OCI-LY3 (cell line): Measurements from ENCODE around the gene UST.

Source experiments
- H2AFZ ChIP-seq: fragments of 200-600, 300-600 bp; shearing (Covaris generic); 2 replicates; pipeline ENCODE4 v1.6.0; 2014; ENCODE audit warnings: antibody characterized with exemption, low read depth, low read length
- H3K27ac ChIP-seq: fragments of 200-600, 300-600 bp; sonication (generic); 2 replicates; pipeline ENCODE4 v1.5.1; 2014; ENCODE audit warnings: mild to moderate bottlenecking, low read length, moderate library complexity, mixed read lengths
- H3K27me3 ChIP-seq: fragments of 200-600, 300-600 bp; sonication (generic); 2 replicates; pipeline ENCODE4 v1.6.1; 2014; ENCODE audit warnings: low read depth, low read length, mixed read lengths
- H3K36me3 ChIP-seq: fragments of 200-600, 300-600 bp; sonication (generic); replicated peaks from 2 replicates; pipeline ENCODE3; 2014; ENCODE audit warnings: low read depth, low read length, mixed read lengths
- H3K4me1 ChIP-seq: fragments of 300-600, 200-600 bp; sonication (generic); 2 replicates; pipeline ENCODE4 v1.6.1; 2014; ENCODE audit warnings: low read length, mixed read lengths
- H3K4me2 ChIP-seq: fragments of 200-600, 300-600 bp; sonication (generic); 2 replicates; pipeline ENCODE4 v1.6.1; 2014; ENCODE audit warnings: low read length, mixed read lengths
- H3K4me3 ChIP-seq: fragments of 300-600, 200-600 bp; sonication (generic); 2 replicates; pipeline ENCODE4 v1.5.1; 2014; ENCODE audit warnings: antibody characterized with exemption, mild to moderate bottlenecking, low read length, moderate library complexity
- H3K79me2 ChIP-seq: fragments of 300-600, 200-600 bp; shearing (Covaris generic); 2 replicates; pipeline ENCODE4 v1.6.1; 2014; ENCODE audit warnings: mild to moderate bottlenecking, low read length, mixed read lengths
- H3K9ac ChIP-seq: fragments of 300-600, 200-600 bp; shearing (Covaris generic); 2 replicates; pipeline ENCODE4 v1.6.0; 2014; ENCODE audit warnings: mild to moderate bottlenecking, low read length, moderate library complexity
- H3K9me3 ChIP-seq: fragments of 200-600, 300-600 bp; shearing (Covaris generic); 2 replicates; pipeline ENCODE4 v1.6.1; 2014; ENCODE audit warnings: low read length, mixed read lengths; ENCODE audit not compliant: insufficient read depth
- H4K20me1 ChIP-seq: fragments of 200-600, 300-600 bp; sonication (generic); 2 replicates; pipeline ENCODE4 v1.6.1; 2016; ENCODE audit warnings: low read length, mixed read lengths; ENCODE audit not compliant: insufficient read depth
- EZH2phosphoT487 ChIP-seq: fragments of 200-600 bp; shearing (Covaris generic); IDR thresholded peaks from 2 replicates; pipeline ENCODE4 v1.6.1; 2018; ENCODE audit warnings: antibody characterized with exemption, mixed run types, low read depth
- TF ChIP-seq, protein P1 (sequence below): fragments of 200-600, 300-600 bp; sonication (generic); IDR thresholded peaks from 2 replicates; pipeline ENCODE4 v1.5.1; 2014; ENCODE audit warnings: antibody characterized with exemption, low read length, low read depth

UST gene

DNA sequence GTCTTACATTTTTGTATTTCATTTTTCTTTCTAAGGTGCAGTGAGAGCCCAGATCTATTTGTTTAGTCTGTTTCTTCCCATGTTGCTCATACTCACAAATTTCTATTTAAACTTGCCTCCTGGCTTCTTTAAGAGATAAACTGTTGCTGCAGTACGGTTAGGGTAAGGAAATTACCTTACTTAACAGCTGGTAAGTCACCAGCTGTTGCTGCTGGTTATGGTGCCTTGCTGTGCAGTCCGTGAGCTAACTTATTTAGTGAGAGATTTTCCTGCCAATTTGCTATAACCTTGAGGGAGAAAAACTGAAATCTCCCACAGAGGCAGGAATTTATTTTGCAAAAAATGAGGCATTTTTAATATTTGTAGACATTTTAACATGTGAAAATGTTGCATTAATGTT is 261.0 kb downstream of the UST start:
- no peaks in the 10 kb centered on the region for H3K79me2 ChIP-seq
- no peak overlapping the region for H3K4me3 ChIP-seq
- no peak overlapping the region for H3K27ac ChIP-seq
- H3K4me2 ChIP-seq = no peak overlapping the region
- H4K20me1 ChIP-seq = no peaks in the 10 kb centered on the region
- H2AFZ ChIP-seq = no peak overlapping the region
- no peaks in the 10 kb centered on the region for H3K4me1 ChIP-seq
- no peaks in the 10 kb centered on the region for H3K9me3 ChIP-seq
- no peak overlapping the region for H3K9ac ChIP-seq
- no peaks in the 10 kb centered on the region for H3K27me3 ChIP-seq
- no peak for TF ChIP-seq EZH2phosphoT487
- no peaks in the 10 kb centered on the region for H3K36me3 ChIP-seq

DNA sequence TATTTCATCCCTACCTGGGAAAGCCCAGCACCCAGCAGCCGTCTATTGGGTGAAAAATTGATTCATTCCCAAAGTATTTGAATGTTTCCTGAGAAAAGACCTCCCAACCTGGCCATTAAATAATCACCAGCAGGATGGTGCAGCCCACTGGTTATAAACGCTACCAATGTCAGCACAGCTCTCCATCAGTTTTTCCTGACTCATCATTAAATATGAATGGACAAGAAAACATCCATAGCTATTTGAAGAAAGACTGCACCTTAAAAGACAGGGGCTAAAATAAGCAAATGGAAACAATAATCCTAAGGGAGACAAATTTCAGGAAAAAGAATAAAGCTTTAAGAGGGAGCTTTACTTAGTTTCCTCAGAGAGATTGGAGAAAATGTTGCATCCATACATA is 261.9 kb downstream of the UST start:
- Histone ChIP-seq H3K27me3 (no peaks in the 10 kb centered on the region), H2AFZ (no peak overlapping the region), H3K27ac (no peak overlapping the region), H3K4me1 (no peaks in the 10 kb centered on the region), H3K4me2 (no peak overlapping the region), H4K20me1 (no peaks in the 10 kb centered on the region), H3K9ac (no peak overlapping the region), H3K4me3 (no peak overlapping the region), H3K79me2 (no peaks in the 10 kb centered on the region), H3K36me3 (no peaks in the 10 kb centered on the region), H3K9me3 (no peaks in the 10 kb centered on the region)
- TF ChIP-seq EZH2phosphoT487 = no peak
- TF ChIP-seq, protein P1, sequence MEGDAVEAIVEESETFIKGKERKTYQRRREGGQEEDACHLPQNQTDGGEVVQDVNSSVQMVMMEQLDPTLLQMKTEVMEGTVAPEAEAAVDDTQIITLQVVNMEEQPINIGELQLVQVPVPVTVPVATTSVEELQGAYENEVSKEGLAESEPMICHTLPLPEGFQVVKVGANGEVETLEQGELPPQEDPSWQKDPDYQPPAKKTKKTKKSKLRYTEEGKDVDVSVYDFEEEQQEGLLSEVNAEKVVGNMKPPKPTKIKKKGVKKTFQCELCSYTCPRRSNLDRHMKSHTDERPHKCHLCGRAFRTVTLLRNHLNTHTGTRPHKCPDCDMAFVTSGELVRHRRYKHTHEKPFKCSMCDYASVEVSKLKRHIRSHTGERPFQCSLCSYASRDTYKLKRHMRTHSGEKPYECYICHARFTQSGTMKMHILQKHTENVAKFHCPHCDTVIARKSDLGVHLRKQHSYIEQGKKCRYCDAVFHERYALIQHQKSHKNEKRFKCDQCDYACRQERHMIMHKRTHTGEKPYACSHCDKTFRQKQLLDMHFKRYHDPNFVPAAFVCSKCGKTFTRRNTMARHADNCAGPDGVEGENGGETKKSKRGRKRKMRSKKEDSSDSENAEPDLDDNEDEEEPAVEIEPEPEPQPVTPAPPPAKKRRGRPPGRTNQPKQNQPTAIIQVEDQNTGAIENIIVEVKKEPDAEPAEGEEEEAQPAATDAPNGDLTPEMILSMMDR = no peak

DNA sequence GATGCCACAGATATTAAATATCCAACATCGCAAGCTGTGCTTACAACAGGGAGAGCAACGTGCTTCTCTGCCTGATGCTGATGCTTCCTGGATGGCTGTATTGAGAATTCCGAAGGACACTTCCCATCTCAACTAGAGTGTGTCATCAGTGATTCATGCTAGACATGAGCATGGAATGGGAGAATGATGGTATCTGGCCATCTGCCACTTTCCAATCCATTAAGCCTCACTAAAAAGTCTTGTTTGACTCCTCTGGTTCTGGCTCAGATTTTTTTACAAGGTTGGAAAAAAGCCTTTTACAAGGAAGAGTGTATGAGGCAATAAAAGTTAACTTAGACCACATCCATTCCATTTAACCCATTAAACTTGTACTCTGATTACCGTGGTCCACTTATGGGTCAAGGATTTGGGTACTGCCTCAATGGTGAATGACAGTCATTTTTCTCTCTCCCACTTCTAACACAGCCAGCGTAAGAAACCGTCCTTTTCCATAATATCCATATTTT is 265.3 kb downstream of the UST start:
- no peaks in the 10 kb centered on the region for H3K79me2 ChIP-seq
- TF ChIP-seq EZH2phosphoT487 = no peak
- TF ChIP-seq, protein P1 = no peak
- no peak overlapping the region for H3K4me2 ChIP-seq
- no peaks in the 10 kb centered on the region for H3K36me3 ChIP-seq
- H3K4me3 ChIP-seq = no peak overlapping the region
- H3K9ac ChIP-seq = no peak overlapping the region
- no peak overlapping the region for H2AFZ ChIP-seq
- no peak overlapping the region for H3K27ac ChIP-seq
- H4K20me1 ChIP-seq = no peaks in the 10 kb centered on the region
- no peaks in the 10 kb centered on the region for H3K9me3 ChIP-seq
- no peaks in the 10 kb centered on the region for H3K27me3 ChIP-seq
- H3K4me1 ChIP-seq = no peaks in the 10 kb centered on the region

DNA sequence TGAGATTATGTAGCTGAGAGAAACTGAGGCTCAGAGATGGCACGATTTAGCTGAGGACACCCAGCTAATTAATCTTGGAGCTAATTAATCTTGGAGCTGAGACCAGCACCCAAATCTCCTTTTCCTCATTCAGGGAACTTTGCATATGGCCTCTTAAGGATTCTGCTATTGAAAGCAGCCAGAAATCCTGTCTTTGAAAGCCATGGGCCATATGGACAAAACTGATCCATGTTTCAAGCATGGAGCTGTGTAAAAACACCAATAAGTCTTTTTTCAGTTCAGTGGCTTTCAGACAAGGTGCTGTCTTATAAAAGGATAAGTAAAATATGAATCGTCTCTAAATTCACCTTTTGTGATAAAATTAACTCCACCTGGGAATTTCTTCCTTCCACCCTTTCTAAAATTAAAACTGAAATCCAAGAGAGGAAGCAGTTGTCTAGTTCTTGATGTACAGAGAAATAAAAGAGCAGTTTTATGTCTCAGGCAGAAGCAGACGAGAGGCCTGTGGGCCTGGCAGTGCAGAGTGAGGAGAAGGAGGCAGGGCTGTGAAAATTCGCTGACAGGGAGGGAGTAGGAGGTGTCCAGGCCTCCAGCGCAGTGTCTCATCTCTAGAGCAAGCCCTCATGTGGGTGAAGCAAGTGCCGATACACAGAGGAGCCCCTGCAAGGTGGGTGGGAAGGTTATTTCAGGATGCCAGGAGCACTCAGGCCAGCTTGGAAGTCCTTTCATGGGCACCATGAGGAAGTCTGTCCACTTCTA is 266.9 kb downstream of the UST start:
- H3K27ac ChIP-seq = no peak overlapping the region
- H3K27me3 ChIP-seq = no peaks in the 10 kb centered on the region
- no peak overlapping the region for H3K4me3 ChIP-seq
- TF ChIP-seq, protein P1 = no peak
- TF ChIP-seq EZH2phosphoT487 = no peak
- H2AFZ ChIP-seq = no peak overlapping the region
- no peaks in the 10 kb centered on the region for H3K79me2 ChIP-seq
- H3K9me3 ChIP-seq = no peaks in the 10 kb centered on the region
- no peaks in the 10 kb centered on the region for H3K36me3 ChIP-seq
- H3K4me2 ChIP-seq = no peak overlapping the region
- H4K20me1 ChIP-seq = no peaks in the 10 kb centered on the region
- H3K4me1 ChIP-seq = no peaks in the 10 kb centered on the region
- no peak overlapping the region for H3K9ac ChIP-seq
